Thymus (tissue), 11 donors: ENCODE results near the gene ARHGEF33. TPM values are rescaled to one million over a fixed set of nuclear protein-coding genes. Genes with fewer than 3 reads are reported as not detected.
"Not testable (repeated sequence)": the region's sequence is repeated elsewhere in the genome, so short reads cannot be mapped to it uniquely, and the experiment has no call there.

ENCODE experiments used
- DNase-seq, 9 donors: peaks; one replicate each; pipeline ENCODE4 v3.0.0-alpha.2; 2013; ENCODE audit warnings: low spot score in 9 of 9, low read depth in 6 of 9, missing footprints in 1 of 9
- H3K27ac ChIP-seq, 2 donors: one replicate each; pipeline ENCODE4 v1.5.1; 2013; ENCODE audit warnings: control low read depth in 1 of 2, low read depth in 1 of 2, low read length in 1 of 2, mild to moderate bottlenecking in 1 of 2, moderate library complexity in 1 of 2
- H3K27me3 ChIP-seq, 2 donors: one replicate each; pipeline ENCODE4 v1.5.1; 2013; ENCODE audit warnings: low read length in 1 of 2; ENCODE audit not compliant: control insufficient read depth in 2 of 2, insufficient read depth in 1 of 2
- H3K36me3 ChIP-seq, 2 donors: one replicate each; pipeline ENCODE4 v1.5.1; 2013; ENCODE audit warnings: low read length in 1 of 2, mild to moderate bottlenecking in 1 of 2, moderate library complexity in 1 of 2; ENCODE audit not compliant: control insufficient read depth in 2 of 2, insufficient read depth in 2 of 2
- H3K4me1 ChIP-seq, 2 donors: one replicate each; pipeline ENCODE4 v1.5.1; 2013; ENCODE audit warnings: low read length in 2 of 2; ENCODE audit not compliant: control insufficient read depth in 2 of 2, insufficient read depth in 2 of 2
- H3K4me3 ChIP-seq, 2 donors: one replicate each; pipeline ENCODE4 v1.5.1; 2013; ENCODE audit warnings: low read length in 2 of 2, control low read depth in 1 of 2, mild to moderate bottlenecking in 1 of 2
- H3K9me3 ChIP-seq, 2 donors: one replicate each; pipeline ENCODE4 v1.5.1; 2013; ENCODE audit warnings: low read length in 1 of 2, mild to moderate bottlenecking in 1 of 2; ENCODE audit not compliant: control insufficient read depth in 2 of 2, insufficient read depth in 1 of 2
- WGBS: extraction: QIAGEN DNeasy Blood & Tissue Kit; methylation state at CpG from one replicate; pipeline ENCODE4 v1.1.7; 2013; 5-methylcytosine and 5-hydroxymethylcytosine counted together
- polyA plus RNA-seq: library from polyadenylated mRNA; stranded (reverse); fragments of 200-250 nt; gene quantifications from one replicate; pipeline ENCODE4 v1.2.3, GENCODE V29; 2013
- total RNA-seq: library from RNA; stranded (reverse); fragments of 120-200 nt; gene quantifications from one replicate; pipeline ENCODE4 v1.2.4, GENCODE V29; 2013
- donor health status: healthy.

The ARHGEF33 gene
- total and polyA plus RNA-seq, 2 donors: 0.33 to 0.55 TPM

DNA sequence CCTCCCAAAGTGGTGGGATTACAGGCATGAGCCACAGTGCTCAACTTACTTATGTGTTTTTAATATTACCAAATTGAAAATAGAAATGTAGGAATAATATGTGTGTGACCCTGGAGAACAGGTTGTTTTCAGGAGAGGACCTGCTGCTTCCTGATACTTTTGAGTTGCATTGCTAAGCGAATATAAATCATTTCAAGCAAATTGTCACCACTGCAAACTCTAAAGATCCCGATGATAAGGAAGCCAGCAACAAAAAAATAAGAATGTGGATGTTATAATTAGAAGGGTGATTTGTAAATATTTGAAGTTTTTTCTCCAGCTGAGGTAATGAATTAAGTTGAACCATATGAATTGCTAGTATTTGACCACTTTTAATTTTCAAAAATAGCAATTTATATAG, 40.9 kb downstream of the ARHGEF33 start:
- no peak for DNase-seq
- no peak overlapping the region for H3K27ac ChIP-seq
- H3K27me3 ChIP-seq: no peaks in the 10 kb centered on the region
- H3K4me1 ChIP-seq: no peaks in the 10 kb centered on the region
- H3K4me3 ChIP-seq: no peak overlapping the region
- H3K9me3 ChIP-seq: no peaks in the 10 kb centered on the region
- WGBS: 58% methylated on average over 2 of the region's 2 CpGs
- no peaks in the 10 kb centered on the region for H3K36me3 ChIP-seq

DNA sequence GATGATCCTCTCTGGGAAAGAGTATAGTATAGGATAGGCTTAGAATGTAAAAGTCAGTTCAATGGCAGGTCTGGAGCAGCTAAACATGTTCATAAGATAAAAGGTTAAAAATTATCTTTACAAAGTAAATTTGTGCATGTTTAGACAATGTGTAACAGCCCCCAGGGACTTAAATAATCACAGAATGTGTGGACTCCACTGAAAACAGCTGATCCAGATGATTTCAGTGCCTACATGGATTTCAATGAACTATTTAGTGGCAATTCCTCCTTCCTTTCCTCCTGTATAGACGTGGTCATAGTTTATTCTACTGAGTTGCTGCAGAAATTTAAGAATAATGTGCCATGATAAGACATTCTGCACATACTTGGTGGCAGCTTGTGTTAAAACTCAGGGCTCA, 42.9 kb downstream of the ARHGEF33 start:
- no peaks in the 10 kb centered on the region for H3K27me3 ChIP-seq
- no peak overlapping the region for H3K27ac ChIP-seq
- no peaks in the 10 kb centered on the region for H3K36me3 ChIP-seq
- no peak for DNase-seq
- H3K4me1 ChIP-seq: no peaks in the 10 kb centered on the region
- H3K4me3 ChIP-seq: no peak overlapping the region
- no peaks in the 10 kb centered on the region for H3K9me3 ChIP-seq
- 96% methylated on average over 1 of the region's 1 CpG for WGBS

DNA sequence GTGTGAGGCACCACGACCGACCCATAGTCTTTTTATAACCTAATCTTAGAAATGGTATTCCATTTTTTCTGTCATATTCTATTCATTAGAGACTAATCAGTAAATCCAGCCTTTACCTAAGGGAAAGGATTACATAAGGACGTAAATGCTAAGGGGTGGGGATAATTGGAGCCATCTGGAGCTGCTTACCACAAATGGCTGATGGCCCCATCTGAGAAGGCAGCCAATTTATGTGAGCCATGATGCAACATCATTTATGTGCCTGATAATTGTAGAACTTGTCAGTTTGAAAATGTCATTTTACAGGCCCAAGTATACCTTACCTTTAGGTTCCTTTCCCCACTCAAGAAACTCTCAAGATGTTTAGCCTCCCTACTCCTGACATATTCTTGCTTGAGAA, 44.0 kb downstream of the ARHGEF33 start:
- H3K4me1 ChIP-seq: no peaks in the 10 kb centered on the region
- H3K36me3 ChIP-seq: no peaks in the 10 kb centered on the region
- H3K27ac ChIP-seq: no peak overlapping the region
- no peaks in the 10 kb centered on the region for H3K9me3 ChIP-seq
- H3K27me3 ChIP-seq: no peaks in the 10 kb centered on the region
- no peak for DNase-seq
- H3K4me3 ChIP-seq: no peak overlapping the region
- 97% methylated on average over 3 of the region's 3 CpGs for WGBS

DNA sequence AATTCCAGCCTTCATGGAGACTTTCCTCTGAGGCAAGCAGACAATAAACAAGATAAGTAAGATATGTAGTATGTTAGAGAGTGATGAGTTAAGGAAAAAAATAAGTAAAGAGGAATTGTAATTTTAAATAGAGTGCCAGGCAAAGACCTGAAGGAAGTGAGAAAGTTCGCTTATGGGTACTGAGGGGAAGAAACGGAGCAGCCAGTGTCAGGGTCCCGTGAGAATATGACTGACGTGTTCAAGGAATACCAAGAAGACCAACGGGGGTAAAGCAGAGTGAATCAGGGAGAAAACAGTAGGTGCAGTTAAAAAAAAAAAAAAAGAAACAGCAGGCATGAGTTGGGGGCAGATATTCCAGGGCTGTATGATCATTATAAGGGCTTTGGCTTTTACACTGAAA, 45.1 kb downstream of the ARHGEF33 start:
- DNase-seq: no peak
- WGBS: 84% methylated on average over 5 of the region's 5 CpGs
- Histone ChIP-seq H3K36me3 (no peaks in the 10 kb centered on the region), H3K4me1 (no peaks in the 10 kb centered on the region), H3K9me3 (no peaks in the 10 kb centered on the region), H3K27ac (no peak overlapping the region), H3K4me3 (no peak overlapping the region), H3K27me3 (no peaks in the 10 kb centered on the region)

DNA sequence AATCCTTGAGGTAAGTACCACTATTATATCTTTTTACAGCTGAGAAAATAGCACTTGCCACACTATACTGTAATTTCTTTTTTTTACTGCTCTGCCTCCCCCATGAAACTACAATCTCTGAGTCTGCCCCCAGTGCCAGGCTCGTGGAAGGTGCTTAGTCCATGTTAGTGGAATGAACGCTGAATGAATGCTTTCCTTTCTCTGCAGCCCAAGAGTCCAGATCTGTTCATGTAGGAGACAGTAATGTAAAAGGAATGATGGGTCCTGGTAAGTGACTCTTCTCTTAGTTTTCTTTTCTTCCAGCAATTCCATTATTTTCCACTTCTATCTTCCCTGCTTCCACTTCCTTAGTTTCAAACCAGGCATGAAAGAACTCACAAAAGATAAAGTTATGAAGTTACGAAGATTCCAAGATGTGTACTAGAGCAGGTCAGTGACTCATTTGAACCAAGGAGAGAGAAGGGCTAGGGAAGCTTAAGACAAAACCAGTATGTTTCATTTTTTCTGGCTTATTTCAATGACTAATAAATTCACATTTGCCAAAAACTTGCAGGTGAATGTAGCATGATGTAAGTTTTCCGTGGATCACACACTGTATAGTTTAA, 46.0 kb downstream of the ARHGEF33 start:
- H3K4me3 ChIP-seq: no peak overlapping the region
- no peak for DNase-seq
- no peaks in the 10 kb centered on the region for H3K9me3 ChIP-seq
- no peaks in the 10 kb centered on the region for H3K27me3 ChIP-seq
- no peaks in the 10 kb centered on the region for H3K4me1 ChIP-seq
- no peaks in the 10 kb centered on the region for H3K36me3 ChIP-seq
- 95% methylated on average over 4 of the region's 4 CpGs for WGBS
- no peak overlapping the region for H3K27ac ChIP-seq

DNA sequence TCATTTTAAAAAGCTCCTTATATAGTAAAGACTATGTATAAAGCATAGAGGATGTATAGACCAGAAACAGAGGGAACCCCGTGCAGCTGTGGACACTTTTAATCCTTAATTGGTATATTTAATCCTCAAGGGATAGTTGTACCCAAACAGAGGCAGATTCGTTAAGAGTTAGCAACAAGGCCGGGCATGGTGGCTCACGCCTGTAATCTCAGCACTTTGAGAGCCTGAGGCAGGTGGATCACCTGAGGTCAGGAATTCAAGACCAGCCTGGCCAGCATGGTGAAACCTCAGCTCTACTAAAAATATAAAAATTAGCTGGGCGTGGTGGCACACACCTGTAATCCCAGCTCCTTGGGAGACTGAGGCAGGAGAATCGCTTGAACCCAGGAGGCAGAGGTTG, 46.8 kb downstream of the ARHGEF33 start:
- not testable (repeated sequence) for H3K9me3 ChIP-seq, H3K27ac ChIP-seq, H3K4me1 ChIP-seq, DNase-seq, H3K36me3 ChIP-seq, H3K4me3 ChIP-seq, H3K27me3 ChIP-seq
- 97% methylated on average over 6 of the region's 6 CpGs for WGBS

DNA sequence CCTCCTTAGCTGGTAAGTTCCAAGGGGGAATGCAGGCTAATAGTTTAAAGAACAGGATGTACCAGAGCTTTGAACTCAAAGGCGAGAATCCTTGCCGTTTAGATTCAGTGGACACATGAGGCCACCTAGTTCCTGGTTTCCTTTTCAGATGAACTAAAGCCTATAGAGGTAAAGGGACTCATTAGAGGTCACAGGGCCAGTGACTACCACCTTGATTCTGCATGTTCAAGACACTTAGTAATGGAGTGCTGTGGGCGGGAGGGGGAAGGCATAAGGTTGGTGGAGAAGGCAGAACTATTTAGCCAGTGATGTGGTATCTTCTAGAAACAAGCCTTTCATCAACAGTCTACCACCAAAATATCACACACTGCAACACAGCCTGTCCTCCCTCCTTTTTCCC, 47.9 kb downstream of the ARHGEF33 start:
- Histone ChIP-seq H3K36me3 (no peaks in the 10 kb centered on the region), H3K27me3 (no peaks in the 10 kb centered on the region), H3K9me3 (no peaks in the 10 kb centered on the region), H3K27ac (no peak overlapping the region), H3K4me1 (no peaks in the 10 kb centered on the region), H3K4me3 (no peak overlapping the region)
- no peak for DNase-seq
- WGBS: 82% methylated on average over 3 of the region's 3 CpGs

DNA sequence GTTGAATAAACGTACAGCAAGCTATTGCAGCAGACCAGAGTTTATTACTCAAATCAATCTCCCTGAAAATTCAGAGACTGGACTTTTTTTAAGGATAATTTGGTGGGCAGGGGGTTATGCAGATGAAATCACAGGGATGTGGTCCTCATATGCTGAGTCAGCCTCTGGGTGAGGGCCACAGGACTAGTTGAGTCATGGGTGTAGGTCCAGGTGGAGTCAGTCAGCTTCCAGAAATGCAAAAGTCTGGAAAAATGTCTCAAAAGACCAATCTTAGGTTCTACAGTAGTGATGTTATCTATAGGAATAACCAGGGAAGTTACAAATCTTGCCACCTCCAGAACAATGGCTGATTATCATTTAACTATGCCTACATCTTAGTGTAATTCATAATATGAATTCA, 51.1 kb downstream of the ARHGEF33 start:
- 96% methylated on average over 1 of the region's 1 CpG for WGBS

DNA sequence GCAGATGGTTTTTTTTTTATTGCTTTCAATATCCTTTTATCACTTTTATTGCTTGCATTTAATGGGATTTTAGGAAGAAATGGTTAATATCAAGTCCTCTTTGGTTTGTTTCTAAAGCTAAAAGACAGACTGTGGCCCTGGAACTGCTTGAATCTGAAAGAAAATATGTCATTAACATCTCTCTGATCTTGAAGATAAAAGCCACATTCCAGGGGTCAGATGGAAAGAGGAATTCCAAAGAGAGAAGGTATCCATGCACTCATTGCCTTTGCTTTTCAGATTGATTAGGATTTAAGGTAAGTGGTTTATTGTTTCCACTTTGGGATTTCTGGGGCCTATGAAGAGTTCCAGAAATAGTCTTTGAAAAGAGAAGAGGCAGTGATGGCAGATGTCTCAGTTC, 54.1 kb downstream of the ARHGEF33 start:
- Histone ChIP-seq H3K4me1 (no peaks in the 10 kb centered on the region), H3K4me3 (no peak overlapping the region), H3K9me3 (no peaks in the 10 kb centered on the region), H3K27me3 (no peaks in the 10 kb centered on the region), H3K36me3 (no peaks in the 10 kb centered on the region), H3K27ac (no peak overlapping the region)
- no peak for DNase-seq

More for the DNA sequence above, 51.1 kb downstream of the ARHGEF33 start:
- Histone ChIP-seq H3K4me3 (no peak overlapping the region), H3K27ac (no peak overlapping the region), H3K27me3 (no peaks in the 10 kb centered on the region), H3K9me3 (no peaks in the 10 kb centered on the region), H3K36me3 (no peaks in the 10 kb centered on the region), H3K4me1 (no peaks in the 10 kb centered on the region)
- DNase-seq: no peak

DNA sequence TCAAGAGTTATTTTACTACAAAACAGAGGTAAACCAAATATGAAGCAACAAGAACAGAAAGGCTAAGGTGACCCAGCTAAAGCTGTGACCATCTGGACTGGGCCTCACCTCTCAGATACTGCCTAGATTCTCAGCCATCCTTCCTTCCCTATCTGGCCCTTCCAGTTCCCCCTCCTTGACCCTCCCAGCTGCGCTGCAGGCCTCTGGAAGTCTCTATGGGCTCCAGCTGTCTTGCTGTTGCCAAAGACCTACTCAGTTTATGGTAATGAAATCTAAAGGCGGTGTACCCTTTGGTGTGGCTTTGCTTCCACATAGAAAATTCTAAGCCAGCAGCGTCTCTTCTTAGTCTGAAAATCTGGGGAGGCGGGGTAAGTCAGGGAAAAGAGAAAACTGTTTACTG, 55.7 kb downstream of the ARHGEF33 start:
- Histone ChIP-seq H3K4me1 (no peaks in the 10 kb centered on the region), H3K9me3 (no peaks in the 10 kb centered on the region), H3K36me3 (no peaks in the 10 kb centered on the region), H3K27ac (no peak overlapping the region), H3K4me3 (no peak overlapping the region), H3K27me3 (no peaks in the 10 kb centered on the region)
- DNase-seq: no peak
- 93% methylated on average over 4 of the region's 4 CpGs for WGBS
